SK-N-MC (cell line): Measurements from ENCODE around the gene ECHS1.

Experiments used
- EZH2 ChIP-seq: fragments of 200-600 bp; sonication (generic); IDR thresholded peaks from one replicate; pipeline ENCODE4 v1.6.1; 2017; ENCODE audit warnings: antibody characterized with exemption
- POLR2AphosphoS5 ChIP-seq: IDR thresholded peaks from 2 replicates; pipeline ENCODE4 v1.6.1; 2012; ENCODE audit warnings: mild to moderate bottlenecking, low read depth, low read length, borderline replicate concordance

DNA sequence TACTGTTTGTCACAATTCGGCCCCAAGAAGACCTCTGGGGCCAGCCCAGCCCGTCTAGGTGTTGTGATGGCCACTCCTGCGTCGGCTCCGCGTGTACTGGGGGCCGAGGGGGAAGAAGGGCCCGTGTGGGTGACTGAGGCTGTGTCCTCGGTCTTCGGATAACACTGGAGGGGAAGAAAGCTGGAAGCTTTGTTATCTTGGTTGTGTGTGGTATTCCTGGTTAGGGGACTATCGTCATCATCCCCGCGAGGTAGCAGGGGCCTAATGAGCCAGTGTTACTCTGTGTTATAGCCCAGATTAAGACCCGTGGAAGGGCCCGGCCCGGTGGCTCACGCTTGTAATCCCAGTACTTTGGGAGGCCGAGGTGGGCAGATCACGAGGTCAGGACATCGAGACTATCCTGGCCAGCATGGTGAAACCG lies 21.7 kb upstream of the ECHS1 start:
- TF ChIP-seq EZH2 (no peak), POLR2AphosphoS5 (no peak)
